IMR-90 (cell line): ENCODE results near the gene NUP107. TPM values are rescaled to one million over a fixed set of nuclear protein-coding genes. Genes with fewer than 3 reads are reported as not detected.

ENCODE experiments used
- ATAC-seq: fragments of 200-7000 bp; cut with Tn5 transposase; 2 replicates; pipeline ENCODE4 v1.9.1; 2020; ENCODE audit warnings: low read depth, mild to moderate bottlenecking, moderate library complexity
- BruUV-seq: library from RNA; stranded (reverse); fragments of 400-500 nt; replicated peaks from 2 replicates; lab custom pipeline; 2021; lab: Mats Ljungman, UMichigan
- CTCF ChIA-PET: fragments of 300-600 bp; formaldehyde crosslinking; extraction: SDS; loops from one replicate; lab custom pipeline; 2021; ENCODE audit warnings: antibody characterized with exemption; lab: Yijun Ruan, JAX
- POLR2A ChIA-PET: fragments of 300-600 bp; sonication (Branson Sonifier 250); formaldehyde crosslinking; loops from one replicate; lab custom pipeline; 2022; ENCODE audit warnings: antibody characterized with exemption; ENCODE audit not compliant: unreplicated experiment; lab: Charles Lee
- DNase-seq: peaks from one replicate; pipeline ENCODE4 v3.0.0; 2013
- H2AFZ ChIP-seq: replicated peaks from 2 replicates; pipeline ENCODE3; 2013; ENCODE audit warnings: low read length, mild to moderate bottlenecking; ENCODE audit not compliant: poor library complexity
- H2AK5ac ChIP-seq: 2 replicates; pipeline ENCODE4 v1.6.1; 2013; ENCODE audit warnings: low read depth, low read length, inconsistent platforms
- H2AK9ac ChIP-seq: replicated peaks from 2 replicates; pipeline ENCODE3; 2013; ENCODE audit warnings: mild to moderate bottlenecking, low read depth, low read length, moderate library complexity; ENCODE audit not compliant: poor library complexity
- H2BK120ac ChIP-seq: 2 replicates; pipeline ENCODE4 v1.6.1; 2013; ENCODE audit warnings: low read depth, low read length, inconsistent platforms
- H2BK15ac ChIP-seq: 3 replicates; pipeline ENCODE4 v1.6.1; 2013; ENCODE audit warnings: low read depth, low read length, inconsistent platforms
- H2BK20ac ChIP-seq: 2 replicates; pipeline ENCODE4 v1.6.1; 2013; ENCODE audit warnings: low read depth, mild to moderate bottlenecking, inconsistent platforms, low read length, moderate library complexity
- H2BK5ac ChIP-seq: 2 replicates; pipeline ENCODE4 v1.6.1; 2013; ENCODE audit warnings: mild to moderate bottlenecking, low read depth, low read length, inconsistent platforms; ENCODE audit not compliant: poor library complexity, severe bottlenecking
- H3K14ac ChIP-seq: replicated peaks from 2 replicates; pipeline ENCODE4 v1.6.1; 2013; ENCODE audit warnings: low read depth, low read length, inconsistent platforms
- H3K18ac ChIP-seq: 2 replicates; pipeline ENCODE4 v1.6.1; 2013; ENCODE audit warnings: low read depth, low read length, control low read depth
- H3K23ac ChIP-seq: 2 replicates; pipeline ENCODE4 v1.6.1; 2013; ENCODE audit warnings: low read depth, low read length, inconsistent platforms
- H3K27ac ChIP-seq: 2 replicates; pipeline ENCODE4 v1.5.1; 2013; ENCODE audit warnings: mild to moderate bottlenecking, control low read depth, low read length; ENCODE audit not compliant: insufficient read depth
- H3K27me3 ChIP-seq: 2 replicates; pipeline ENCODE4 v1.6.1; 2013; ENCODE audit warnings: low read length; ENCODE audit not compliant: control insufficient read depth, insufficient read depth
- H3K36me3 ChIP-seq: 2 replicates; pipeline ENCODE4 v1.6.1; 2013; ENCODE audit warnings: low read length, mixed read lengths; ENCODE audit not compliant: control insufficient read depth, insufficient read depth
- H3K4ac ChIP-seq: 2 replicates; pipeline ENCODE4 v1.6.1; 2013; ENCODE audit warnings: low read depth, low read length, inconsistent platforms
- H3K4me1 ChIP-seq: 2 replicates; pipeline ENCODE4 v1.6.1; 2013; ENCODE audit warnings: low read length, mixed read lengths; ENCODE audit not compliant: control insufficient read depth, insufficient read depth
- H3K4me2 ChIP-seq: 2 replicates; pipeline ENCODE4 v1.6.1; 2013; ENCODE audit warnings: low read depth, mild to moderate bottlenecking, control low read depth, low read length, moderate library complexity
- H3K4me3 ChIP-seq: 2 replicates; pipeline ENCODE4 v1.5.1; 2013; ENCODE audit warnings: low read depth, mild to moderate bottlenecking, control low read depth, low read length, moderate library complexity; ENCODE audit not compliant: insufficient read depth
- H3K56ac ChIP-seq: 2 replicates; pipeline ENCODE4 v1.6.1; 2013; ENCODE audit warnings: low read length, inconsistent platforms; ENCODE audit not compliant: insufficient read depth; ENCODE audit errors: extremely low read depth
- H3K79me1 ChIP-seq, 2 experiments: 2 replicates each; pipeline ENCODE4 v1.6.1; 2013; ENCODE audit warnings: low read length in 2 of 2, inconsistent platforms in 1 of 2, low read depth in 1 of 2
- H3K9ac ChIP-seq: 2 replicates; pipeline ENCODE4 v1.6.1; 2013; ENCODE audit warnings: low read depth, low read length, control low read depth
- H3K9me1 ChIP-seq: 2 replicates; pipeline ENCODE4 v1.6.1; 2013; ENCODE audit warnings: low read length, inconsistent platforms; ENCODE audit not compliant: insufficient read depth
- H3K9me3 ChIP-seq: 2 replicates; pipeline ENCODE4 v1.6.1; 2013; ENCODE audit warnings: low read length; ENCODE audit not compliant: control insufficient read depth, insufficient read depth
- H4K20me1 ChIP-seq: 2 replicates; pipeline ENCODE4 v1.6.1; 2013; ENCODE audit warnings: low read length, inconsistent platforms; ENCODE audit not compliant: insufficient read depth
- H4K5ac ChIP-seq: 2 replicates; pipeline ENCODE4 v1.6.1; 2013; ENCODE audit warnings: mild to moderate bottlenecking, low read depth, low read length, control low read depth
- H4K8ac ChIP-seq, 2 experiments: 2 replicates each; pipeline ENCODE4 v1.6.1; 2013; ENCODE audit warnings: low read depth in 2 of 2, low read length in 2 of 2, control low read depth in 1 of 2, inconsistent platforms in 1 of 2
- H4K91ac ChIP-seq: 2 replicates; pipeline ENCODE4 v1.6.1; 2013; ENCODE audit warnings: low read depth, low read length, inconsistent platforms; ENCODE audit not compliant: insufficient read depth
- BHLHE40 ChIP-seq: fragments of 150-350 bp; IDR thresholded peaks from 2 replicates; pipeline ENCODE4 v1.6.1; 2016; ENCODE audit warnings: mild to moderate bottlenecking, low read depth, low read length
- CEBPB ChIP-seq: IDR thresholded peaks from 2 replicates; pipeline ENCODE4 v1.6.1; 2012; ENCODE audit warnings: low read depth, low read length, improper control_type of control experiment
- CHD1 ChIP-seq: IDR thresholded peaks from 2 replicates; pipeline ENCODE4 v1.6.1; 2012; ENCODE audit warnings: low read depth, low read length, improper control_type of control experiment
- CTCF ChIP-seq: conservative IDR thresholded peaks from 2 replicates; pipeline ENCODE4 v1.5.1; 2012; ENCODE audit warnings: mild to moderate bottlenecking, low read depth, low read length, improper control_type of control experiment
- ELK1 ChIP-seq: fragments of 150-350 bp; IDR thresholded peaks from 2 replicates; pipeline ENCODE4 v1.6.1; 2016; ENCODE audit warnings: low read depth, mild to moderate bottlenecking, low read length, moderate library complexity, borderline replicate concordance
- FOS ChIP-seq: fragments of 150-350 bp; IDR thresholded peaks from 2 replicates; pipeline ENCODE4 v1.6.1; 2016; ENCODE audit warnings: low read depth, low read length
- MAFK ChIP-seq: IDR thresholded peaks from 2 replicates; pipeline ENCODE4 v1.6.1; 2012; ENCODE audit warnings: low read depth, low read length, improper control_type of control experiment
- MAZ ChIP-seq: IDR thresholded peaks from 2 replicates; pipeline ENCODE4 v1.6.1; 2012; ENCODE audit warnings: low read depth, mild to moderate bottlenecking, low read length, improper control_type of control experiment, moderate library complexity, borderline replicate concordance
- MXI1 ChIP-seq: IDR thresholded peaks from 2 replicates; pipeline ENCODE4 v1.6.1; 2012; ENCODE audit warnings: low read depth, mild to moderate bottlenecking, low read length, moderate library complexity, borderline replicate concordance
- NFE2L2 ChIP-seq: fragments of 150-350 bp; IDR thresholded peaks from 2 replicates; pipeline ENCODE4 v1.6.1; 2016; ENCODE audit warnings: low read depth, mild to moderate bottlenecking, low read length
- POLR2A ChIP-seq: IDR thresholded peaks from 2 replicates; pipeline ENCODE4 v1.6.1; 2012; ENCODE audit warnings: mild to moderate bottlenecking, low read depth, low read length
- RAD21 ChIP-seq: IDR thresholded peaks from 2 replicates; pipeline ENCODE4 v1.6.1; 2012; ENCODE audit warnings: low read length, improper control_type of control experiment
- RCOR1 ChIP-seq: IDR thresholded peaks from 2 replicates; pipeline ENCODE4 v1.6.1; 2012; ENCODE audit warnings: mild to moderate bottlenecking, low read length, improper control_type of control experiment; ENCODE audit not compliant: insufficient replicate concordance
- RFX5 ChIP-seq: IDR thresholded peaks from 2 replicates; pipeline ENCODE4 v1.8.0; 2012; ENCODE audit warnings: low read depth, mild to moderate bottlenecking, low read length, moderate library complexity
- SMC3 ChIP-seq: fragments of 150-350 bp; IDR thresholded peaks from 2 replicates; pipeline ENCODE4 v1.6.1; 2016; ENCODE audit warnings: low read depth, mild to moderate bottlenecking, antibody characterized with exemption, low read length, moderate library complexity
- USF2 ChIP-seq: fragments of 150-350 bp; IDR thresholded peaks from 2 replicates; pipeline ENCODE4 v1.6.1; 2017; ENCODE audit warnings: mild to moderate bottlenecking, antibody characterized with exemption, low read length, low read depth
- dilution Hi-C: fragments of 300-500 bp; cut with HindIII; formaldehyde crosslinking; loops from one replicate; pipeline ENCODE4 v1.14.3; 2018; ENCODE audit warnings: low sequenced_read_pairs; ENCODE audit not compliant: unreplicated experiment
- in situ Hi-C: fragments of 300-500 bp; cut with MboI; formaldehyde crosslinking; loops from 3 replicates; pipeline ENCODE4 v1.14.3; 2019; ENCODE audit warnings: low sequenced_read_pairs, inconsistent platforms, mixed read lengths
- intact Hi-C: fragments of 100-400 bp; cut with micrococcal nuclease; formaldehyde crosslinking; loops from 2 replicates; pipeline ENCODE4 v1.10.0; 2022
- polyA plus RNA-seq, 3 experiments: library from polyadenylated mRNA; depleted of rRNA; stranded (reverse); fragments of >200 nt; gene quantifications; 2 replicates each; pipeline ENCODE4 v1.2.3, GENCODE V29; 2012; ENCODE audit warnings: low replicate concordance in 1 of 3
- total RNA-seq: library from RNA; depleted of rRNA; stranded (reverse); fragments of >200 nt; gene quantifications from 2 replicates; pipeline ENCODE4 v1.2.3, GENCODE V29; 2012

Gene NUP107
- total and polyA plus RNA-seq, 2 of the 4 experiments (the other 2 are of a cell fraction) = 34.5 to 69.7 TPM

- Histone ChIP-seq H3K4ac (no peak overlapping the region), H4K91ac (no peak overlapping the region), H4K8ac (no peak overlapping the region), H4K5ac (no peak overlapping the region), H3K9me1 (no peaks in the 10 kb centered on the region), H3K18ac (no peak overlapping the region), H2AFZ (no peak overlapping the region), H3K79me1 (no peaks in the 10 kb centered on the region), H3K9ac (no peak overlapping the region), H3K14ac (no peak overlapping the region), H3K27me3 (no peaks in the 10 kb centered on the region), H3K27ac (no peak overlapping the region), H2BK5ac (no peak overlapping the region), H3K4me2 (no peak overlapping the region), H3K9me3 (no peaks in the 10 kb centered on the region), H2AK5ac (no peak overlapping the region), H3K36me3 (peaks cover 21% of the 10 kb centered on the region), H3K56ac (no peak overlapping the region), H2BK15ac (no peak overlapping the region), H2BK20ac (no peak overlapping the region), H3K23ac (no peak overlapping the region), H4K20me1 (no peaks in the 10 kb centered on the region), H2BK120ac (no peak overlapping the region), H3K4me3 (no peak overlapping the region), H2AK9ac (no peak overlapping the region), H3K4me1 (no peaks in the 10 kb centered on the region)
- ChIA-PET POLR2A (no interaction called here), CTCF (no interaction called here)
- intact Hi-C loops = no loop called here
- in situ Hi-C loops = loop anchor here (25.0 kb wide), 1 partner anchor 333 kb away; no protein-coding TSS in a partner anchor
- BruUV-seq = no TSS peak
- dilution Hi-C loops = no loop called here
- ATAC-seq (no peak), DNase-seq (no peak)
- TF ChIP-seq NFE2L2 = no peak
- TF ChIP-seq CHD1 = no peak
- no peak for TF ChIP-seq BHLHE40
- TF ChIP-seq RFX5 = no peak
- no peak for TF ChIP-seq CEBPB
- no peak for TF ChIP-seq USF2
- TF ChIP-seq ELK1 = no peak
- no peak for TF ChIP-seq FOS
- no peak for TF ChIP-seq MXI1
- no peak for TF ChIP-seq CTCF
- no peak for TF ChIP-seq RCOR1
- TF ChIP-seq POLR2A = no peak
- no peak for TF ChIP-seq MAZ
- no peak for TF ChIP-seq MAFK
- no peak for TF ChIP-seq SMC3
- TF ChIP-seq RAD21 = no peak
Observed at GRCh38 chr12:68695454-68695853, 8.7 kb downstream of the NUP107 start.
